ENCODE data around the gene GABRA4.

- TF ChIP-seq MXI1 (IDR thresholded peaks at IDR 0.05; ENCODE audit: low read depth, low read length): no peak
- no peak for TF ChIP-seq POLR2AphosphoS5 (IDR thresholded peaks at IDR 0.05; ENCODE audit: low read depth, low read length)
These were observed 23.7 kb upstream of the GABRA4 start for GRCh38 chr4:47017081-47017480.

Data from SK-N-SH (cell line).